Lower leg skin (tissue), 4 donors: Measurements from ENCODE around the gene ENAH. TPM values are rescaled to one million over a fixed set of nuclear protein-coding genes. Genes with fewer than 3 reads are reported as not detected.

ENCODE experiments used
- DNase-seq, 2 donors: peaks; one replicate each; pipeline ENCODE4 v3.0.0-alpha.2; 2019; ENCODE audit warnings: low spot score in 2 of 2
- H3K4me3 ChIP-seq: fragments of 200-600 bp; sonication (generic); 2 replicates; pipeline ENCODE4 v1.5.1; 2017; ENCODE audit warnings: mild to moderate bottlenecking, low read depth; ENCODE audit not compliant: poor library complexity, severe bottlenecking
- POLR2A ChIP-seq, 2 donors: fragments of 450-650 bp; IDR thresholded peaks; one replicate each; pipeline ENCODE4 v1.6.1; 2016 to 2017; ENCODE audit warnings: antibody characterized with exemption in 2 of 2, mild to moderate bottlenecking in 1 of 2, moderate library complexity in 1 of 2
- WGBS, 2 donors: methylation state at CpG; one replicate each; pipeline ENCODE4 v1.1.5; 2018; 5-methylcytosine and 5-hydroxymethylcytosine counted together
- intact Hi-C: fragments of 100-400 bp; cut with DNase I; formaldehyde crosslinking; loops from one replicate; pipeline ENCODE4 v1.15.0; 2023; ENCODE audit warnings: low total_unique reads
- total RNA-seq, 4 donors: library from RNA; depleted of rRNA; stranded (reverse); fragments of >200 nt; gene quantifications; one replicate each; pipeline ENCODE4 v1.1.0, GENCODE V29; 2016
- TF ChIP-seq, protein P1 (sequence below), 3 donors: fragments of 450-650 bp; IDR thresholded peaks; one replicate each; pipeline ENCODE4 v1.5.1; 2016; ENCODE audit warnings: antibody characterized with exemption in 3 of 3, mild to moderate bottlenecking in 3 of 3, moderate library complexity in 2 of 3

Gene ENAH
- total RNA-seq, 4 donors from 2014 or later = 32.5 to 37.4 (median 35.2) TPM

DNA sequence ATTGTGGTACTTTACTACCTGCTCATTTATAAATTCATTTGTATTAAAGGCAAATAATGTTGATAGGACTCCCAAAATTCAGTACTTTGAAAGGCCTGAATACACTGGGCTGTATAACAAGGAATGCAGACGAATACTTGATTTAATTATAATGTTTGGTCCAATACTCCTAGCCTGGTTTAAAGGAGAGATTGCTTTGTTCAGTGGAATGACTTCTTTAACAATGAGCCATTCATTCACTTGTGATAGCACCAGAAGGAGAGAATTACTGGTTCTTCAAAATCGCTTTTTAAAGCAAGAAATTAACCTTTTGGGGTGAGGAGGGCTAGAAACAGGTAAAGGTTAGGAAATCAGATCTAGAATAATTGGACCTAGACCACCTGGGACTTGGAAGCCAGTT, 28.3 kb upstream of the ENAH start:
- no peak overlapping the region for H3K4me3 ChIP-seq
- intact Hi-C loops = no loop called here
- DNase-seq = no peak
- 68 to 69% methylated on average over 2 of the region's 2 CpGs for WGBS, 2 donors
- no peak for TF ChIP-seq POLR2A (IDR thresholded peaks at IDR 0.05)
- TF ChIP-seq, protein P1, sequence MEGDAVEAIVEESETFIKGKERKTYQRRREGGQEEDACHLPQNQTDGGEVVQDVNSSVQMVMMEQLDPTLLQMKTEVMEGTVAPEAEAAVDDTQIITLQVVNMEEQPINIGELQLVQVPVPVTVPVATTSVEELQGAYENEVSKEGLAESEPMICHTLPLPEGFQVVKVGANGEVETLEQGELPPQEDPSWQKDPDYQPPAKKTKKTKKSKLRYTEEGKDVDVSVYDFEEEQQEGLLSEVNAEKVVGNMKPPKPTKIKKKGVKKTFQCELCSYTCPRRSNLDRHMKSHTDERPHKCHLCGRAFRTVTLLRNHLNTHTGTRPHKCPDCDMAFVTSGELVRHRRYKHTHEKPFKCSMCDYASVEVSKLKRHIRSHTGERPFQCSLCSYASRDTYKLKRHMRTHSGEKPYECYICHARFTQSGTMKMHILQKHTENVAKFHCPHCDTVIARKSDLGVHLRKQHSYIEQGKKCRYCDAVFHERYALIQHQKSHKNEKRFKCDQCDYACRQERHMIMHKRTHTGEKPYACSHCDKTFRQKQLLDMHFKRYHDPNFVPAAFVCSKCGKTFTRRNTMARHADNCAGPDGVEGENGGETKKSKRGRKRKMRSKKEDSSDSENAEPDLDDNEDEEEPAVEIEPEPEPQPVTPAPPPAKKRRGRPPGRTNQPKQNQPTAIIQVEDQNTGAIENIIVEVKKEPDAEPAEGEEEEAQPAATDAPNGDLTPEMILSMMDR (IDR thresholded peaks at IDR 0.05) = no peak

DNA sequence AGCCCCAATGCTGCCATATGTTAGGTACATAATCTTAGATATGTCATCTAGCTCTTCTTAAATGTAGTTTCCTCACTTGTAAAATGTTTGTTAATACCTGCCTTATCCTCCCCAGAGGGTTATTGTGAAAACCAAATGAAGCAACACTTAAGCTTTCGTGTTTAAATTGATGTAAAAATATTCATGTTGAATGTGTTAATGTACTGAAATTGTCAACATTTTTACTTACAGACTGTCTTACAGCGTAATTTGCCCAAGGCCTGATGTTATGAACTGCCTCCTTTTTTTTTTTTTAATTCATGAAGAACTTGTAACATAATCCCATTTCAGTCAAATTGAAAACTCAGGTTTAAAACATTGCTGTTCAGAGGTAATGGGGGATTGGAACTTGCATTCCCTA, 25.6 kb upstream of the ENAH start:
- TF ChIP-seq, protein P1 (IDR thresholded peaks at IDR 0.05) = no peak
- TF ChIP-seq POLR2A (IDR thresholded peaks at IDR 0.05) = no peak
- intact Hi-C loops = no loop called here

DNA sequence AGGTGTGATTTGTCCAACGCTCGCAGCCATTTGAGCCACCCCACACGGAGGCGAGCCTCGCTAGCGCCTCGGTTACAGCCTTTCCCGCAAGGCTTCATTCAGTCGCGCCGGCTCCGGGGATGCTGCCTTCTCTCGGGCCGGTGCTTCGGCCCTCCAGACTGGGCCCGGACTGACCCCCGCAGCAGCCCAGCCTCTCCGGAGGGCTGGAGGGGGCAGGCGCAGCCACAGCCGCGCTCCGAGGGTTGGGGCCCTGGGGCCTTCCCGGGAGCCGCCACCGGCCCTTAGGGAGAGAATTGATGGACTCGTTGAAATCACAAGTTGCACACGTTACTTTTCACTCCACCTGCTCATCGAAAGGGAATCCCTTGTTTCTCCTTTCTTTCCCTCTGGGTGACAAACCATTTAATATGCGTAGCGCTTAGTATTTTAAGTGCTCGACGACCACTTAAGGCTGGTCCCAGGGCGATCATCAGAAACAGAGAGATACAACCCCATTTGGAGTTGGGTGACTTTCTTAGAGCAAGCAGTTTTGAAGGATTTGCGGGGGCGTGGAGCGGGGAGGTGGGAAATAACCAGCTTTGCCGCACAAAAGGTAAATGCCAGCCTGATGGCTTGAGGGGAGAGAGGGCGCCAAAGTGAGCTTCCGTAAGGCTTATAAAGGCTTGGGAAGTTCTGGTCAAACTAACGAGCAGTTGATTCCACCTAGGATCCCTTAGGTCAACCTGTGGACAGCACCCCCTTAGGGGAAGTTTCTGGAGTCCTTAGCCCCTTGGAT, 24.6 kb upstream of the ENAH start:
- DNase-seq = no peak
- intact Hi-C loops = no loop called here
- H3K4me3 ChIP-seq = no peak overlapping the region

More for the DNA sequence above, 25.6 kb upstream of the ENAH start:
- no peak overlapping the region for H3K4me3 ChIP-seq
- WGBS, 2 donors = 83 to 86% methylated on average over 2 of the region's 2 CpGs
- DNase-seq = no peak

DNA sequence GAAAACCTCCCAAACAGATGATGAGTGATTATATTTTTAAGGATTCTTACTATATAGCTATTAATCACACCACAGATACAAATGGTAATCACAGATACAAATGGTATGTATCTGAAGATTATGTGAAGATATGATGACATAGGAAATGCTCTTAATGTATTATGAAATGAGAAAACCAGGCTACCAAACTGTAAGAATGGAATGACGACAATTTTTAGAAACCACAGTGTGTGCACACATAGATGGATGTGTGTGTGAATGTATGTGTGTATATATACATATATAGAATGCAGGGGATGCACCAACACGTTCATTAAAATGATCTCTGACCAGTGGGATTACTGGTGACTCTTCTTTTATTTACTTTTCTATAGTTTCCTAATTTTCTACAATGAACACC, 21.5 kb upstream of the ENAH start:
- 82 to 91% methylated on average over 2 of the region's 2 CpGs for WGBS, 2 donors
- TF ChIP-seq POLR2A (IDR thresholded peaks at IDR 0.05) = no peak
- TF ChIP-seq, protein P1 (IDR thresholded peaks at IDR 0.05) = no peak
- no peak for DNase-seq
- H3K4me3 ChIP-seq = no peak overlapping the region
- intact Hi-C loops = no loop called here

More for the DNA sequence above, 24.6 kb upstream of the ENAH start:
- TF ChIP-seq, protein P1 (IDR thresholded peaks at IDR 0.05) = no peak
- no peak for TF ChIP-seq POLR2A (IDR thresholded peaks at IDR 0.05)
- 52 to 54% methylated on average over 35 to 37 of the region's 40 CpGs for WGBS, 2 donors

DNA sequence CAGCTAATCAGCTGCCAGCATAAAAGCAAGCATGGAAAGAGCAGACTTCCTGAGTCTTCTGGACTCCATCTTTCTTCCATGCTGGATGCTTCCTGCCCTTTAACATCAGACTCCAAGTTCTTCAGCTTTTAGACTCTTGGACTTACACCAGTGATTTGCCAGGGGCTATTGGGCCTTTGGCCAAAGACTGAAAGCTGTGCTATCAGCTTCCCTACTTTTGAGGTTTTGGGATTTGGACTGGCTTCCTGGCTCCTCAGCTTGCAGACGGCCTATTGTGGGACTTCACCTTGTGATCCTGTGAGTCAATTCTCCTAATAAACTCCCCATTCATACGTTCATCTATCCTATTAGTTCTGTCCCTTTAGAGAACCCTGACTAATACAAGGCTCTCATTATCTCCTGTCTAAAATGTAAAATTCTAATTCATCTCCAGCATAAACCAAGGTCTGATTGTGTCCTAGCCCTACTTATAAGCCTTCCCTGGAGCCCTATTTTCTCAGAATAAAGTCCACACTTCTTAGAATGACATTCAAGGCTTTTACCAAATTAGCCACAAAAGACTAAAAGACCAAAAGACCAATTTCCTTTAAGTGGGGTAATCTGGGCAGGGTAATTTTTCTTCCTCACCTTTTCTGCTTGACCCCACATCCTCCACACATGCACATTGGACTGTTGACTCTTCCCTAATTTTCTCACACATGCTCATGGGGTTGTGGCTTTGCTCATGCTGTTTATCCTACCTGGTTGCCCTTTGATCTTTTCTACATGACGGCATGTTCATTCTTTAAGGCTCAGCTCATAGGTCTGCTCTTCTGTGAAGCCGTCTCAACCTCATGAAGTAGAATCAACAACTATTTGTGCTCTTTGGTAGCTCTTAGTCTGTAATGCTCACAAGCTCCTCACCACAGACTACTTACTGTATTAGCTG, 18.1 kb upstream of the ENAH start:
- TF ChIP-seq POLR2A (IDR thresholded peaks at IDR 0.05) = no peak
- TF ChIP-seq, protein P1 (IDR thresholded peaks at IDR 0.05) = no peak
- no peak overlapping the region for H3K4me3 ChIP-seq
- no peak for DNase-seq
- intact Hi-C loops = no loop called here
- WGBS, 2 donors = 58 to 65% methylated on average over 4 of the region's 4 CpGs
